Thymus (tissue), 11 donors: ENCODE results near the gene CWH43. TPM values are rescaled to one million over a fixed set of nuclear protein-coding genes. Genes with fewer than 3 reads are reported as not detected.
"Not testable (repeated sequence)": the region's sequence is repeated elsewhere in the genome, so short reads cannot be mapped to it uniquely, and the experiment has no call there.

Source experiments
- DNase-seq, 9 donors: peaks; one replicate each; pipeline ENCODE4 v3.0.0-alpha.2; 2013; ENCODE audit warnings: low spot score in 9 of 9, low read depth in 6 of 9, missing footprints in 1 of 9
- H3K27ac ChIP-seq, 2 donors: one replicate each; pipeline ENCODE4 v1.5.1; 2013; ENCODE audit warnings: control low read depth in 1 of 2, low read depth in 1 of 2, low read length in 1 of 2, mild to moderate bottlenecking in 1 of 2, moderate library complexity in 1 of 2
- H3K27me3 ChIP-seq, 2 donors: one replicate each; pipeline ENCODE4 v1.5.1; 2013; ENCODE audit warnings: low read length in 1 of 2; ENCODE audit not compliant: control insufficient read depth in 2 of 2, insufficient read depth in 1 of 2
- H3K36me3 ChIP-seq, 2 donors: one replicate each; pipeline ENCODE4 v1.5.1; 2013; ENCODE audit warnings: low read length in 1 of 2, mild to moderate bottlenecking in 1 of 2, moderate library complexity in 1 of 2; ENCODE audit not compliant: control insufficient read depth in 2 of 2, insufficient read depth in 2 of 2
- H3K4me1 ChIP-seq, 2 donors: one replicate each; pipeline ENCODE4 v1.5.1; 2013; ENCODE audit warnings: low read length in 2 of 2; ENCODE audit not compliant: control insufficient read depth in 2 of 2, insufficient read depth in 2 of 2
- H3K4me3 ChIP-seq, 2 donors: one replicate each; pipeline ENCODE4 v1.5.1; 2013; ENCODE audit warnings: low read length in 2 of 2, control low read depth in 1 of 2, mild to moderate bottlenecking in 1 of 2
- H3K9me3 ChIP-seq, 2 donors: one replicate each; pipeline ENCODE4 v1.5.1; 2013; ENCODE audit warnings: low read length in 1 of 2, mild to moderate bottlenecking in 1 of 2; ENCODE audit not compliant: control insufficient read depth in 2 of 2, insufficient read depth in 1 of 2
- WGBS: extraction: QIAGEN DNeasy Blood & Tissue Kit; methylation state at CpG from one replicate; pipeline ENCODE4 v1.1.7; 2013; 5-methylcytosine and 5-hydroxymethylcytosine counted together
- polyA plus RNA-seq: library from polyadenylated mRNA; stranded (reverse); fragments of 200-250 nt; gene quantifications from one replicate; pipeline ENCODE4 v1.2.3, GENCODE V29; 2013
- total RNA-seq: library from RNA; stranded (reverse); fragments of 120-200 nt; gene quantifications from one replicate; pipeline ENCODE4 v1.2.4, GENCODE V29; 2013
- donor health status: healthy.

CWH43 gene
- total and polyA plus RNA-seq, 2 donors = 0.09 to 1.3 TPM

DNA sequence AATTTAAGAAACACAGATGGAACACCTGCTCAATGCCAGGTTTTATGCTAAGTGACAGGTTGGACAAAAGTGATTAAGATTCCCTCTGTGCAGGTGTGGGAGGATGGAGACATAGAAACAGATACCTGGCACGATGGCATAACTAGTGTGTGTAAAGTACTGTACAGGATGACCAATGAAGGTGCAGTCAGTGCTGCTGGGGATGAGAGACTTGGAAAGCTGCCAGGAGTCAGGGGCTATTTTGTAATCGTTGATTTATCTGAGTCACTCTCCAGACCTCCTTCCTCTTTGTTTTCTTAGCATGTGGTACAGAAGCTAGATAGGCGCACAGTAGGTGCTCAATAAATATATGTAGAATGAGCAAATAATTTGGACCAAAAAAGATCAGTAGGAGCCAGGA, 58.2 kb downstream of the CWH43 start:
- WGBS = 65% methylated on average over 3 of the region's 3 CpGs
- no peaks in the 10 kb centered on the region for H3K36me3 ChIP-seq
- no peaks in the 10 kb centered on the region for H3K4me1 ChIP-seq
- H3K27me3 ChIP-seq = no peaks in the 10 kb centered on the region
- no peaks in the 10 kb centered on the region for H3K9me3 ChIP-seq
- H3K27ac ChIP-seq = no peak overlapping the region
- no peak for DNase-seq
- H3K4me3 ChIP-seq = no peak overlapping the region

DNA sequence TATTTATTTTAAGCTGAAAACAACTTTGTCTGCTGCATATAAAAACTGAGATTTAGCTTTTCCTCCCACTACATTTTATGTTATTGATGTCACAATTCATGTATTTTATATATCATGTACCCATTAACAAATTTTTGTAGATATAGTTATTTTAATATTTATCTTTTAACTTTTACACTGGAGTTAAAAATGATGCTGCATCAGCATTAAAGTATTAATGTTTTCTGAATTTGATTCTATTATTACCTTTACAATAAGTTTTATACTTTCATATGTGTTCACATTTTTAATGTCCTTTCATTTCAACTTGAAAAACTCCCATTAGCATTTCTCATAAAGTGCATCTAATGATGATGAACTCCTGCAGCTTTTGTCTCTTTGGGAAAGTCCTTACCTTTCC, 72.2 kb downstream of the CWH43 start:
- Histone ChIP-seq H3K4me1 (no peaks in the 10 kb centered on the region), H3K36me3 (no peaks in the 10 kb centered on the region), H3K27me3 (no peaks in the 10 kb centered on the region), H3K27ac (no peak overlapping the region), H3K9me3 (peaks cover 3 to 14% of the 10 kb centered on the region in 2 donors), H3K4me3 (no peak overlapping the region)
- no peak for DNase-seq

DNA sequence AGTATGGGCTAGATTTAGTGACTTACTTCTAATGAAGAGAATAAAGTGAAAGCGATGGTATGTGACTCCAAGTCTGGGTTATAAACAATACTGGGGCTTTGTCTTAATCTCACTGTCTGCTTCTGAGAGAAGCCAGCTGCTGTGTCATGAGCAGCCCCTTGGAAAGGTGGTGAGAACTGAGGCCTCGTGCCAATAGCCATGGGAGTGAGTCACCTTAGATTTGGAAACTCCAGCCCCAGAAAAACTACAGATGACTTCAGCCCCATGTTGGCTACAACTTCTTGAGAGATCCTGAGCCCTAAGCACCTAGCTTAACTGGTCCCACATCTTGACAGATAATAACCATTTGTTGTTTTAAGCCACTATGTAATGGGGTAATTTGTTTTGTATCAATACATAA, 77.6 kb downstream of the CWH43 start:
- no peak for DNase-seq
- no peak overlapping the region for H3K27ac ChIP-seq
- no peak overlapping the region for H3K4me3 ChIP-seq
- H3K9me3 ChIP-seq = peaks cover 3 to 17% of the 10 kb centered on the region in 2 donors
- no peaks in the 10 kb centered on the region for H3K27me3 ChIP-seq
- no peaks in the 10 kb centered on the region for H3K4me1 ChIP-seq
- H3K36me3 ChIP-seq = no peaks in the 10 kb centered on the region
- WGBS = 45% methylated on average over 2 of the region's 2 CpGs

DNA sequence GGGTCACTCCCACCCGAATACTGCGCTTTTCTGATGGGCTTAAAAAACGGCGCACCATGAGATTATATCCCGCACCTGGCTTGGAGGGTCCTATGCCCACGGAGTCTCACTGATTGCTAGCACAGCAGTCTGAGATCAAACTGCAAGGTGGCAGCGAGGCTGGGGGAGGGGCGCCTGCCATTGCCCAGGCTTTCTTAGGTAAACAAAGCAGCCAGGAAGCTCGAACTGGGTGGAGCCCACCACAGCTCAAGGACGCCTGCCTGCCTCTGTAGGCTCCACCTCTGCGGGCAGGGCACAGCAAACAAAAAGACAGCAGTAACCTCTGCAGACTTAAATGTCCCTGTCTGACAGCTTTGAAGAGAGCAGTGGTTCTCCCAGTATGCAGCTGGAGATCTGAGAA, 86.1 kb downstream of the CWH43 start:
- H3K36me3 ChIP-seq, H3K9me3 ChIP-seq, H3K27me3 ChIP-seq, H3K4me3 ChIP-seq, H3K4me1 ChIP-seq, H3K27ac ChIP-seq, DNase-seq: not testable (repeated sequence)
- 87% methylated on average over 11 of the region's 11 CpGs for WGBS

DNA sequence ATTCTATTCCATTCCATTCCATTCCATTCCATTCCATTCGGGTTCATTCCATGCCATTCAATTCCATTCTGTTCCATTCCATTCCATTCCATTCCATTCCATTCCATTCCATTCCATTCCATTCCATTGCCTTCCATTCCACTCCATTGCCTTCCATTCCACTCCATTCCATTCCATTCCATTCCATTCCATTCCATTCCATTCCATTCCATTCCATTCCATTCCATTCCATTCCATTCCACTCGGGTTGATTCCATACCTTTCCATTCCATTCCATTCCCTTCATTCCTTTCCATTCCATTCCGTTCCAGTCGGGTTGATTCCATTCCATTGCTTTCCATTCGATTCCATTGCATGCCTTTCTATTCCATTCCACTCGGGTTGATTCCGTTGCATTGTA, 105.8 kb downstream of the CWH43 start:
- DNase-seq, H3K27ac ChIP-seq, H3K36me3 ChIP-seq, H3K4me1 ChIP-seq, H3K9me3 ChIP-seq, H3K4me3 ChIP-seq, H3K27me3 ChIP-seq: not testable (repeated sequence)
- WGBS = 63% methylated on average over 7 of the region's 7 CpGs

DNA sequence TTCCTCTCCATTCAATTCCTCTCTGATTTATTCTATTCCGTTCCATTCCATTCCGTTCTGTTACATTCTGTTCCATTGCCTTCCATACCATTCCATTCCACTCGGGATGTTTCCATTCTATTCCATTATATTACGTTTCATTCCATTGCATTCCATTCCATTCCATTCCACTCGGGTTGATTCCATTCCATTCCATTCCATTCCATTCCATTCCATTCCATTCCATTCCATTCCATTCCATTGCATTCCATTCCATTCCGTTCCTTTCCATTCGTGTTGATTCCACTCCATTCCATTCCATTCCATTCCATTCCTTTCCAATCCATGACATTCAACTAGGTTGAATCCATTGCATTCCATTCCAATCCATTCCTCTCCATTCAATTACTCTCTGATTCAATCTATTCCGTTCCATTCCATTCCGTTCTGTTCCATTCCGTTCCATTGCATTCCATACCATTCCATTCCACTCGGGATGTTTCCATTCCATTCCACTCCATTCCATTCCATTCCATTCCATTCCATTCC, 106.6 kb downstream of the CWH43 start:
- 69% methylated on average over 11 of the region's 11 CpGs for WGBS
- not testable (repeated sequence) for H3K27ac ChIP-seq, H3K9me3 ChIP-seq, H3K36me3 ChIP-seq, H3K4me1 ChIP-seq, H3K27me3 ChIP-seq, H3K4me3 ChIP-seq
- peak in 1 of 9 donors; percentile 43 for DNase-seq

DNA sequence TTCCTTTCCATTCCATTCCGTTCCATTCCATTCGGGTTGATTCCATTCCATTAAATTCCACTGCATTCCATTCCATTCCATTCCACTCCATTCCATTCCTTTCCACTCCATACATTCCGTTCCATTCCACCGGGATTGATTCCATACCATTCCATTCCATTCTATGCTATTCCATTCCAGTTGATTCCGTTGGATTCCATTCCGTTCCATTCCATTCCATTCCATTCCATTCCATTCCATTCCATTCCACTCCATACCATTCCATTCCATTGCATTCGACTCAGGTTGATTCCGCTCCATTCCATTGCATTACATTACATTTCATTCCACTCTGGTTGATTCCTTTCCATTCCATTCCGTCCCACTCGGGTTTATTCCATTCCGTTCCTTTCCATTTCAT, 110.1 kb downstream of the CWH43 start:
- H3K27me3 ChIP-seq, H3K4me3 ChIP-seq, H3K36me3 ChIP-seq, H3K27ac ChIP-seq, H3K4me1 ChIP-seq: not testable (repeated sequence)
- 78% methylated on average over 11 of the region's 11 CpGs for WGBS
- peaks cover 9 to 17% of the 10 kb centered on the region in 2 donors for H3K9me3 ChIP-seq
- DNase-seq = peak in 1 of 9 donors; percentile 31

DNA sequence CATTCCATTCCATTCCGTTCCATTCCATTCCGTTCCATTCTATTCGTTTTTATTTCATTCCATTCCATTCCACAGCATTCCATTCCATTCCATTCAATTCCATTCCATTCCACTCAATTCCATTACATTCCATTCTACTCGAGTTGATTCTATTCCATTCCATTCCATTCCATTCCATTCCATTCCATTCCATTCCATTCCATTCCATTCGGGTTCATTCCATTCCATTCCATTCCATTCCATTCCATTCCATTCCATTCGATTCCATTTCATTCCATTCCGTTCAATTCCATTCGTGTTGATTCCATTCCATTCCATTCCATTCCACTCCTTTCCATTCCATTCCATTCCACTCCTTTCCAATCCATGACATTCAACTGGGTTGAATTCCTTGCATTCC, 110.6 kb downstream of the CWH43 start:
- WGBS = 68% methylated on average over 8 of the region's 8 CpGs
- H3K4me1 ChIP-seq, H3K27me3 ChIP-seq, H3K36me3 ChIP-seq, DNase-seq, H3K4me3 ChIP-seq, H3K27ac ChIP-seq: not testable (repeated sequence)
- H3K9me3 ChIP-seq = peaks cover 7 to 17% of the 10 kb centered on the region in 2 donors

DNA sequence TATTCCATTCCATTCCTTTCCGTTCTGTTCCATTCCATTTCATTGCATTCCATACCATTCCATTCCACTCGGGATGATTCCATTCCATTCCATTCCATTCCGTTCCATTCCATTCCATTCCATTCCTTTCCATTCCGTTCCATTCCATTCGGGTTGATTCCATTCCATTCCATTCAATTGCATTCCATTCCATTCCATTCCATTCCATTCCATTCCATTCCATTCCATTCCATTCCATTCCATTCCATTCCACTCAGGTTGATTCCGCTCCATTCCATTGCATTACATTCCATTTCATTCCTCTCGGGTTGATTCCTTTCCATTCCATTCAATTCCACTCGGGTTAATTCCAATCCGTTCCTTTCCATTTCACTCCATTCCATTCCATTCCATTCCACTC, 111.0 kb downstream of the CWH43 start:
- not testable (repeated sequence) for H3K27ac ChIP-seq, H3K27me3 ChIP-seq, H3K36me3 ChIP-seq, H3K4me1 ChIP-seq, H3K4me3 ChIP-seq
- H3K9me3 ChIP-seq = peaks cover 6 to 17% of the 10 kb centered on the region in 2 donors
- peak in 1 of 9 donors; percentile 43 for DNase-seq
- WGBS = 64% methylated on average over 9 of the region's 9 CpGs

DNA sequence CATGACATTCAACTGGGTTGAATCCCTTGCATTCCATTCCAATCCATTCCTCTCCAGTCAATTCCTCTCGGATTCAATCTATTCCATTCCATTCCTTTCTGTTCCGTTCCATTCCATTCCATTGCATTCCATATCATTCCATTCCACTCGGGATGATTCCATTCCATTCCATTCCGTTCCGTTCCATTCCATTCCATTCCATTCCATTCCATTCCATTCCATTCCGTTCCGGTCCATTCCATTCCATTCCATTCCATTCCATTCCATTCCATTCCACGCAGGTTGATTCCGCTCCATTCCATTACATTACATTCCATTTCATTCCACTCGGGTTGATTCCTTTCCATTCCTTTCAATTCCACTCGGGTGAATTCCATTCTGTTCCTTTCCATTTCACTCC, 111.4 kb downstream of the CWH43 start:
- H3K9me3 ChIP-seq = peaks cover 6 to 17% of the 10 kb centered on the region in 2 donors

More for the DNA sequence above, 111.4 kb downstream of the CWH43 start:
- 61% methylated on average over 11 of the region's 11 CpGs for WGBS
- not testable (repeated sequence) for H3K27me3 ChIP-seq, H3K4me1 ChIP-seq, H3K36me3 ChIP-seq, H3K4me3 ChIP-seq, H3K27ac ChIP-seq
- DNase-seq = peak in 1 of 9 donors; percentile 39
